Endothelial cell of umbilical vein (primary cell): Measurements from ENCODE around the gene MDN1. TPM values are rescaled to one million over a fixed set of nuclear protein-coding genes. Genes with fewer than 3 reads are reported as not detected.

Experiments used
- BruUV-seq: library from RNA; stranded (reverse); fragments of 400-500 nt; replicated peaks from 2 replicates; lab custom pipeline; 2021; lab: Mats Ljungman, UMichigan
- CTCF ChIA-PET: fragments of 300-600, 350-600 bp; sonication (Branson Sonifier 250); formaldehyde crosslinking; loops from one replicate; lab custom pipeline; 2021; ENCODE audit warnings: antibody characterized with exemption, inconsistent platforms; lab: Charles Lee
- POLR2A ChIA-PET: fragments of 300-600, 350-600 bp; sonication (Branson Sonifier 250); formaldehyde crosslinking; loops from one replicate; lab custom pipeline; 2021; ENCODE audit warnings: antibody characterized with exemption, inconsistent platforms; lab: Charles Lee
- DNase-seq: peaks from one replicate; pipeline ENCODE4 v3.0.0-alpha.2; 2011; ENCODE audit warnings: low read depth, low spot score
- FAIRE-seq: peaks from 2 replicates; lab custom pipeline; 2011; peaks lifted over from hg19 to GRCh38; lab: Jason Lieb, UNC
- H2AFZ ChIP-seq: 2 replicates; pipeline ENCODE4 v1.6.0; 2012; ENCODE audit warnings: low read depth, low read length, control low read depth, inconsistent platforms
- H3K27ac ChIP-seq: 2 replicates; pipeline ENCODE4 v1.5.1; 2011; ENCODE audit warnings: low read depth, mild to moderate bottlenecking, control low read depth, low read length, moderate library complexity; ENCODE audit not compliant: insufficient read depth
- H3K27me3 ChIP-seq, 2 experiments: 2 replicates each; pipeline versions ENCODE4 v1.6.0 to v1.6.1; 2011; ENCODE audit warnings: low read length in 2 of 2, mixed read lengths in 1 of 2; ENCODE audit not compliant: control insufficient read depth in 2 of 2, insufficient read depth in 2 of 2
- H3K36me3 ChIP-seq, 2 experiments: 2 replicates in 1 of 2; 3 replicates in 1 of 2; pipeline ENCODE4 v1.5.1; 2011; ENCODE audit warnings: low read length in 2 of 2, mild to moderate bottlenecking in 1 of 2, moderate library complexity in 1 of 2; ENCODE audit not compliant: control insufficient read depth in 2 of 2, insufficient read depth in 2 of 2; ENCODE audit errors: extremely low read depth in 1 of 2
- H3K4me1 ChIP-seq: 3 replicates; pipeline ENCODE4 v1.5.1; 2011; ENCODE audit warnings: mild to moderate bottlenecking, low read length; ENCODE audit not compliant: control insufficient read depth, insufficient read depth; ENCODE audit errors: extremely low read depth
- H3K4me2 ChIP-seq: 2 replicates; pipeline ENCODE4 v1.6.1; 2011; ENCODE audit warnings: low read length, control low read depth, mixed read lengths; ENCODE audit not compliant: insufficient read depth
- H3K4me3 ChIP-seq, 3 experiments: fragments of 200-600 bp in 1 of 3; sonication (generic), shearing (Covaris generic) in 1 of 3; replicated peaks in 1 of 3; 2 replicates each; pipeline ENCODE4 v1.5.1; 2011 to 2016; ENCODE audit warnings: control low read depth in 3 of 3, low read length in 3 of 3, mild to moderate bottlenecking in 2 of 3, inconsistent platforms in 1 of 3, low read depth in 1 of 3, moderate library complexity in 1 of 3; ENCODE audit not compliant: insufficient read depth in 1 of 3
- H3K79me2 ChIP-seq: 2 replicates; pipeline ENCODE4 v1.6.0; 2012; ENCODE audit warnings: low read length, inconsistent platforms; ENCODE audit not compliant: control insufficient read depth, insufficient read depth
- H3K9ac ChIP-seq: replicated peaks from 2 replicates; pipeline ENCODE3; 2011; ENCODE audit warnings: low read length, control low read depth; ENCODE audit not compliant: insufficient read depth; ENCODE audit errors: extremely low read depth
- H3K9me1 ChIP-seq: replicated peaks from 3 replicates; pipeline ENCODE4 v1.6.0; 2011; ENCODE audit warnings: mild to moderate bottlenecking, low read length; ENCODE audit not compliant: control insufficient read depth, insufficient read depth; ENCODE audit errors: extremely low read depth
- H3K9me3 ChIP-seq: replicated peaks from 2 replicates; pipeline ENCODE4 v1.5.1; 2012; ENCODE audit warnings: low read length, inconsistent platforms; ENCODE audit not compliant: control insufficient read depth, insufficient read depth
- H4K20me1 ChIP-seq: replicated peaks from 2 replicates; pipeline ENCODE3; 2011; ENCODE audit warnings: mild to moderate bottlenecking, low read length; ENCODE audit not compliant: control insufficient read depth, insufficient read depth; ENCODE audit errors: extremely low read depth
- CTCF ChIP-seq, 2 donors: IDR thresholded peaks; 1 replicate in 1 of 2; 2 replicates in 1 of 2; pipeline ENCODE4 v1.5.1; 2011; ENCODE audit warnings: low read length in 2 of 2, mild to moderate bottlenecking in 2 of 2, moderate library complexity in 2 of 2, control low read depth in 1 of 2, inconsistent platforms in 1 of 2, low read depth in 1 of 2; ENCODE audit not compliant: insufficient read depth in 1 of 2; ENCODE audit errors: extremely low read depth in 1 of 2
- EZH2 ChIP-seq: IDR thresholded peaks from 2 replicates; pipeline ENCODE4 v1.6.1; 2012; ENCODE audit warnings: borderline replicate concordance, low read depth, mild to moderate bottlenecking, moderate library complexity, low read length, inconsistent platforms; ENCODE audit not compliant: severe bottlenecking
- FOS ChIP-seq: IDR thresholded peaks from 2 replicates; pipeline ENCODE4 v1.6.1; 2011; ENCODE audit warnings: mild to moderate bottlenecking, low read length, moderate library complexity, borderline replicate concordance; ENCODE audit not compliant: insufficient read depth
- GATA2 ChIP-seq: IDR thresholded peaks from 2 replicates; pipeline ENCODE4 v1.7.0; 2011; ENCODE audit warnings: low read depth, mild to moderate bottlenecking, moderate library complexity, mixed read lengths, low read length; ENCODE audit not compliant: insufficient read length, insufficient read depth
- JUN ChIP-seq: IDR thresholded peaks from 2 replicates; pipeline ENCODE4 v1.6.1; 2011; ENCODE audit warnings: borderline replicate concordance, low read depth; ENCODE audit not compliant: insufficient read length, insufficient read depth
- MAX ChIP-seq: IDR thresholded peaks from 2 replicates; pipeline ENCODE4 v1.6.1; 2011; ENCODE audit not compliant: insufficient read depth, insufficient read length
- MYC ChIP-seq: IDR thresholded peaks from one replicate; pipeline ENCODE4 v1.6.1; 2011; ENCODE audit warnings: mild to moderate bottlenecking, low read depth, low read length
- POLR2A ChIP-seq: IDR thresholded peaks from 2 replicates; pipeline ENCODE4 v1.6.1; 2012; ENCODE audit warnings: low read depth, mild to moderate bottlenecking, control low read depth, low read length
- POLR2AphosphoS5 ChIP-seq: IDR thresholded peaks from 2 replicates; pipeline ENCODE4 v1.6.1; 2012; ENCODE audit warnings: low read depth, mild to moderate bottlenecking, control low read depth, low read length, moderate library complexity; ENCODE audit not compliant: insufficient read depth
- dilution Hi-C: fragments of 300-500 bp; cut with MboI; formaldehyde crosslinking; loops from one replicate; pipeline ENCODE4 v1.15.0; 2019; ENCODE audit warnings: low sequenced_read_pairs; ENCODE audit not compliant: extremely low pct_ligation_motif_present
- intact Hi-C: fragments of 100-400 bp; cut with micrococcal nuclease; formaldehyde crosslinking; loops from one replicate; pipeline ENCODE4 v1.10.0; 2022
- polyA plus RNA-seq, 4 experiments: library from polyadenylated mRNA; depleted of rRNA in 3 of 4; stranded (reverse) in 3 of 4; unstranded in 1 of 4; fragments of >200 nt; gene quantifications; 2 replicates each; pipeline versions ENCODE4 v1.2.1 to v1.2.3, GENCODE V29; 2011 to 2012; ENCODE audit warnings: missing spikeins in 1 of 4
- total RNA-seq: library from RNA; stranded (reverse); gene quantifications from 2 replicates; pipeline ENCODE4 v1.2.3, GENCODE V29; 2021

The MDN1 gene
- total and polyA plus RNA-seq, 2 donors (not counting 3 experiments of a cell fraction or from before 2014, with no cell fraction given), result 9.2 to 39.6 TPM

- TF ChIP-seq GATA2 (no peak), JUN (no peak), POLR2AphosphoS5 (no peak), EZH2 (no peak), POLR2A (no peak), MYC (no peak), CTCF (IDR thresholded peaks at IDR 0.05; ENCODE audit: extremely low read depth in 1 of 2, insufficient read depth in 1 of 2, low read depth in 1 of 2, low read length in 2 of 2) (no peak), MAX (no peak), FOS (no peak)
- Histone ChIP-seq H2AFZ (no peak overlapping the region), H3K4me1 (no peaks in the 10 kb centered on the region), H3K36me3 (peaks cover 10 to 11% of the 10 kb centered on the region in 2 experiments), H4K20me1 (no peaks in the 10 kb centered on the region), H3K4me2 (no peak overlapping the region), H3K27me3 (no peaks in the 10 kb centered on the region), H3K4me3 (no peak overlapping the region), H3K27ac (no peak overlapping the region), H3K9ac (no peak overlapping the region), H3K79me2 (no peaks in the 10 kb centered on the region), H3K9me3 (no peaks in the 10 kb centered on the region), H3K9me1 (no peaks in the 10 kb centered on the region)
- FAIRE-seq, result no peak
- intact Hi-C loops, result no loop called here
- ChIA-PET CTCF (no interaction called here), POLR2A (no interaction called here)
- no peak for DNase-seq
- BruUV-seq, result no TSS peak
- dilution Hi-C loops, result no loop called here
Observed at GRCh38 chr6:89662659-89663223, 156.9 kb downstream of the MDN1 start.
